Esophagus squamous epithelium (tissue), 4 donors: Measurements from ENCODE around the gene COL6A5.
"Not testable (repeated sequence)": the region's sequence is repeated elsewhere in the genome, so short reads cannot be mapped to it uniquely, and the experiment has no call there.

Source experiments
- CTCF ChIP-seq, 6 experiments: fragments of 450-650 bp in 4 of 6; fragments of 200-600 bp in 2 of 6; sonication (generic) in 2 of 6; IDR thresholded peaks; one replicate each; pipeline ENCODE4 v1.5.1; 2016 to 2019; ENCODE audit warnings: antibody characterized with exemption in 6 of 6, mild to moderate bottlenecking in 4 of 6, moderate library complexity in 4 of 6
- POLR2A ChIP-seq, 4 donors: fragments of 450-650 bp; IDR thresholded peaks; one replicate each; pipeline ENCODE4 v1.6.1; 2017; ENCODE audit warnings: antibody characterized with exemption in 4 of 4, mild to moderate bottlenecking in 4 of 4, moderate library complexity in 3 of 4

GRCh38 chr3:130348258-130348657, 2.8 kb downstream of the COL6A5 start:
- not testable (repeated sequence) for TF ChIP-seq CTCF, POLR2A (IDR thresholded peaks at IDR 0.05)
